Keratinocyte (primary cell): ENCODE measurements around the gene MUC21. TPM values are rescaled to one million over a fixed set of nuclear protein-coding genes. Genes with fewer than 3 reads are reported as not detected.
"Not testable (repeated sequence)": the region's sequence is repeated elsewhere in the genome, so short reads cannot be mapped to it uniquely, and the experiment has no call there.

Experiments used
- DNase-seq: peaks from one replicate; pipeline ENCODE4 v3.0.0-alpha.2; 2011; ENCODE audit warnings: low read depth, missing footprints, low spot score
- FAIRE-seq: peaks from 2 replicates; lab custom pipeline; 2011; peaks lifted over from hg19 to GRCh38; lab: Jason Lieb, UNC
- H2AFZ ChIP-seq: 2 replicates; pipeline ENCODE4 v1.6.0; 2012; ENCODE audit warnings: low read length, control low read depth, inconsistent platforms; ENCODE audit not compliant: control insufficient read depth
- H3K27ac ChIP-seq: 2 replicates; pipeline ENCODE4 v1.5.1; 2011; ENCODE audit warnings: low read length; ENCODE audit not compliant: control insufficient read depth, insufficient read depth
- H3K27me3 ChIP-seq: 3 replicates; pipeline ENCODE4 v1.6.0; 2011; ENCODE audit warnings: low read length; ENCODE audit not compliant: control insufficient read depth, insufficient read depth; ENCODE audit errors: extremely low read depth
- H3K36me3 ChIP-seq, 2 experiments: 2 replicates in 1 of 2; 3 replicates in 1 of 2; pipeline ENCODE4 v1.5.1; 2011; ENCODE audit warnings: low read length in 2 of 2, mild to moderate bottlenecking in 1 of 2; ENCODE audit not compliant: control insufficient read depth in 2 of 2, insufficient read depth in 2 of 2; ENCODE audit errors: extremely low read depth in 1 of 2
- H3K4me1 ChIP-seq: 3 replicates; pipeline ENCODE4 v1.5.1; 2011; ENCODE audit warnings: low read length; ENCODE audit not compliant: control insufficient read depth, insufficient read depth; ENCODE audit errors: extremely low read depth
- H3K4me2 ChIP-seq: 3 replicates; pipeline ENCODE4 v1.6.0; 2011; ENCODE audit warnings: low read depth, low read length; ENCODE audit not compliant: control insufficient read depth, insufficient read depth; ENCODE audit errors: extremely low read depth
- H3K4me3 ChIP-seq, 3 experiments: fragments of 200-600 bp in 1 of 3; sonication (generic) in 1 of 3; 2 replicates in 2 of 3; 3 replicates in 1 of 3; pipeline ENCODE4 v1.5.1; 2011 to 2016; ENCODE audit warnings: low read length in 3 of 3, mild to moderate bottlenecking in 3 of 3, control low read depth in 2 of 3, inconsistent platforms in 1 of 3, low read depth in 1 of 3, mixed read lengths in 1 of 3, mixed run types in 1 of 3, moderate library complexity in 1 of 3; ENCODE audit not compliant: control insufficient read depth in 2 of 3, insufficient read depth in 2 of 3; ENCODE audit errors: extremely low read depth in 1 of 3
- H3K79me2 ChIP-seq: 2 replicates; pipeline ENCODE4 v1.6.0; 2012; ENCODE audit warnings: low read length; ENCODE audit not compliant: control insufficient read depth, insufficient read depth
- H3K9ac ChIP-seq: 3 replicates; pipeline ENCODE4 v1.6.0; 2011; ENCODE audit warnings: low read length; ENCODE audit not compliant: control insufficient read depth, insufficient read depth; ENCODE audit errors: extremely low read depth
- H3K9me1 ChIP-seq: 3 replicates; pipeline ENCODE4 v1.6.0; 2011; ENCODE audit warnings: low read length; ENCODE audit not compliant: control insufficient read depth, insufficient read depth; ENCODE audit errors: extremely low read depth
- H3K9me3 ChIP-seq: 2 replicates; pipeline ENCODE4 v1.5.1; 2012; ENCODE audit warnings: low read depth, low read length; ENCODE audit not compliant: control insufficient read depth
- H4K20me1 ChIP-seq: 3 replicates; pipeline ENCODE4 v1.6.0; 2011; ENCODE audit warnings: low read length; ENCODE audit not compliant: control insufficient read depth, insufficient read depth; ENCODE audit errors: extremely low read depth
- EZH2 ChIP-seq: IDR thresholded peaks from one replicate; pipeline ENCODE4 v1.6.1; 2012; ENCODE audit warnings: inconsistent platforms, mild to moderate bottlenecking, low read length, moderate library complexity
- dilution Hi-C: fragments of 300-500 bp; cut with MboI; formaldehyde crosslinking; loops from one replicate; pipeline ENCODE4 v1.7.0; 2020; ENCODE audit warnings: low sequenced_read_pairs; ENCODE audit not compliant: extremely low pct_ligation_motif_present
- polyA plus RNA-seq, 5 experiments: library from polyadenylated mRNA; depleted of rRNA in 3 of 5; stranded (reverse) in 3 of 5; stranded (forward) in 1 of 5; unstranded in 1 of 5; fragments of >200 nt; gene quantifications; 1 replicate in 1 of 5; 2 replicates in 3 of 5; 3 replicates in 1 of 5; pipeline versions ENCODE4 v1.2.1 to v1.2.3, GENCODE V29; 2011 to 2012; ENCODE audit warnings: missing spikeins in 2 of 5, low read depth in 1 of 5, low replicate concordance in 1 of 5
- TF ChIP-seq, protein P1 (sequence below), 3 experiments: IDR thresholded peaks in 1 of 3; conservative IDR thresholded peaks in 1 of 3; optimal IDR thresholded peaks in 1 of 3; 2 replicates in 2 of 3; 3 replicates in 1 of 3; pipeline versions ENCODE3 to v1.5.1; 2011; ENCODE audit warnings: low read length in 3 of 3, mild to moderate bottlenecking in 3 of 3, moderate library complexity in 2 of 3, control low read depth in 1 of 3, inconsistent platforms in 1 of 3; ENCODE audit not compliant: insufficient read depth in 2 of 3; ENCODE audit errors: extremely low read depth in 1 of 3

Gene MUC21
- polyA plus RNA-seq, 1 donor (not counting 4 experiments of a cell fraction or from before 2014, with no cell fraction given), result not detected

DNA sequence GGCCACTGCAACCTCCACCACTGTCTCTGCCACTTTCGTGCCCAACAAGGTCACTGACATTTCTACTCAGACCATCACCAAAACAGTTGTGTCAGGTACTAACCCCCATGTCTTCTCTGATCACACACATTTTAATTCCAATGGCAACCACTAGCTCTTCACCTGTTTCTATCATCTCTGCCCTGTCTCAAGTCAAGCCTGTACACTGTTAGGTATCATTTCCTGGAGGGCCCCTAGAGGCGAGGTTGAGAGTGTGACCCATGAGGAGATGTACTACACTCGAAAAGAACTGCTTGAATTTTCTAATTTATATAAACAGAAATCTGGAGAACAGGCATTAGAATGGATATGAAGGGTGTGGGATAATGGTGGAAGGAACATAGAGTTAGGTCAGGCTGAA lies 17.4 kb upstream of the MUC21 start:
- Histone ChIP-seq H3K27ac (no peak overlapping the region), H3K9me3 (no peaks in the 10 kb centered on the region), H3K4me3 (no peak overlapping the region), H3K79me2 (no peaks in the 10 kb centered on the region), H4K20me1 (no peaks in the 10 kb centered on the region), H3K9ac (no peak overlapping the region), H3K4me2 (no peak overlapping the region), H3K9me1 (no peaks in the 10 kb centered on the region), H3K27me3 (no peaks in the 10 kb centered on the region), H2AFZ (no peak overlapping the region), H3K36me3 (no peaks in the 10 kb centered on the region), H3K4me1 (peaks cover 5% of the 10 kb centered on the region)
- no peak for TF ChIP-seq EZH2
- TF ChIP-seq, protein P1, sequence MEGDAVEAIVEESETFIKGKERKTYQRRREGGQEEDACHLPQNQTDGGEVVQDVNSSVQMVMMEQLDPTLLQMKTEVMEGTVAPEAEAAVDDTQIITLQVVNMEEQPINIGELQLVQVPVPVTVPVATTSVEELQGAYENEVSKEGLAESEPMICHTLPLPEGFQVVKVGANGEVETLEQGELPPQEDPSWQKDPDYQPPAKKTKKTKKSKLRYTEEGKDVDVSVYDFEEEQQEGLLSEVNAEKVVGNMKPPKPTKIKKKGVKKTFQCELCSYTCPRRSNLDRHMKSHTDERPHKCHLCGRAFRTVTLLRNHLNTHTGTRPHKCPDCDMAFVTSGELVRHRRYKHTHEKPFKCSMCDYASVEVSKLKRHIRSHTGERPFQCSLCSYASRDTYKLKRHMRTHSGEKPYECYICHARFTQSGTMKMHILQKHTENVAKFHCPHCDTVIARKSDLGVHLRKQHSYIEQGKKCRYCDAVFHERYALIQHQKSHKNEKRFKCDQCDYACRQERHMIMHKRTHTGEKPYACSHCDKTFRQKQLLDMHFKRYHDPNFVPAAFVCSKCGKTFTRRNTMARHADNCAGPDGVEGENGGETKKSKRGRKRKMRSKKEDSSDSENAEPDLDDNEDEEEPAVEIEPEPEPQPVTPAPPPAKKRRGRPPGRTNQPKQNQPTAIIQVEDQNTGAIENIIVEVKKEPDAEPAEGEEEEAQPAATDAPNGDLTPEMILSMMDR (optimal IDR thresholded peaks at IDR 0.05 in 1 of 3, IDR thresholded peaks at IDR 0.05 in 1 of 3, conservative IDR thresholded peaks at IDR 0.05 in 1 of 3; ENCODE audit: extremely low read depth in 1 of 3, insufficient read depth in 2 of 3, low read length in 3 of 3), result no peak
- dilution Hi-C loops, result no loop called here
- DNase-seq (no peak), FAIRE-seq (no peak)

DNA sequence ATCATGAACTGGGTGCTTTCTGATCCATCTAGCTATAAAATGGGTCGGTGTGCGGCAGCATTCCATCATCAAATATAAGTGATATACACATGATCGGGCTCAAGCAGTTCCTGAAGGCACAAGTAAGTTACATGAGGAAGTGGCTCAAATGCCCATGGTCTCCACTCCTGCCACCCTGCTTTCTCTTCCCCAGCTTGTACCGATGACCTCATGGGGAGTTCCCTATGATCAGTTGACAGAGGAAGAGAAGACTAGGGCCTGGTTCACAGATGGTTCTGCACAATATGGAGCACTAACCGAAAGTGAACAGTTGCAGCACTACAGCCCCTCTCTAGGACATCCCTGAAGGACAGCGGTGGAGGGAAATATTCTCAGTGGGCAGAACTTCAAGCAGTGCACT lies 14.3 kb upstream of the MUC21 start:
- H3K9me3 ChIP-seq, dilution Hi-C loops, DNase-seq, H3K27me3 ChIP-seq, H3K9me1 ChIP-seq, H4K20me1 ChIP-seq, H3K36me3 ChIP-seq, FAIRE-seq, H3K4me2 ChIP-seq, H3K27ac ChIP-seq, H2AFZ ChIP-seq, H3K79me2 ChIP-seq, H3K4me1 ChIP-seq, H3K9ac ChIP-seq, H3K4me3 ChIP-seq: not testable (repeated sequence)

DNA sequence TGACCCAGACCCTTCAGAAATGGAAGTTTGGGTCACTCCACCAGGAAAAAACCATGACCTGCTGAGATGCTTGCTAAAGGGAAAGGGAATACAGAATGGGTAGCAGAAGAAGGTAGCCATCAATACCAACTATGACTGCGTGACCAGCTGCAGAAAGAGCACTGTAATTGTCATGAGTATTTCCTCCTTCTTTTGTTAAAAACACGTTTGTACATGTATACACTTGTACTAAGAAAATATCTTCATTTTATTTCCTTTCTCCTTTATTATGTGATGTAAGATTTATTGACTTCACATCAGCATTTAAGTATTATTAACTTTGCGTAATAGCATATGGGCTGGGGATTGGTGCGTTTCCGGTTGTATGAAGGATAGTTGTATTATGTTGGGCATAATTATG lies 12.6 kb upstream of the MUC21 start:
- no peak for FAIRE-seq
- Histone ChIP-seq H3K27ac (no peak overlapping the region), H3K27me3 (no peaks in the 10 kb centered on the region)

More for the DNA sequence above, 12.6 kb upstream of the MUC21 start:
- H3K9me3 ChIP-seq, result no peaks in the 10 kb centered on the region
- no peaks in the 10 kb centered on the region for H3K36me3 ChIP-seq
- H3K4me3 ChIP-seq, result no peak overlapping the region
- H3K79me2 ChIP-seq, result no peaks in the 10 kb centered on the region
- no peak overlapping the region for H3K9ac ChIP-seq
- DNase-seq, result no peak
- no peak overlapping the region for H3K4me2 ChIP-seq
- H3K9me1 ChIP-seq, result no peaks in the 10 kb centered on the region
- no peak overlapping the region for H2AFZ ChIP-seq
- no peaks in the 10 kb centered on the region for H4K20me1 ChIP-seq
- TF ChIP-seq, protein P1 (optimal IDR thresholded peaks at IDR 0.05 in 1 of 3, IDR thresholded peaks at IDR 0.05 in 1 of 3, conservative IDR thresholded peaks at IDR 0.05 in 1 of 3; ENCODE audit: extremely low read depth in 1 of 3, insufficient read depth in 2 of 3, low read length in 3 of 3), result no peak
- TF ChIP-seq EZH2, result no peak
- dilution Hi-C loops, result no loop called here
- no peaks in the 10 kb centered on the region for H3K4me1 ChIP-seq
